ENCODE measurements around the gene TRMT44.

DNA sequence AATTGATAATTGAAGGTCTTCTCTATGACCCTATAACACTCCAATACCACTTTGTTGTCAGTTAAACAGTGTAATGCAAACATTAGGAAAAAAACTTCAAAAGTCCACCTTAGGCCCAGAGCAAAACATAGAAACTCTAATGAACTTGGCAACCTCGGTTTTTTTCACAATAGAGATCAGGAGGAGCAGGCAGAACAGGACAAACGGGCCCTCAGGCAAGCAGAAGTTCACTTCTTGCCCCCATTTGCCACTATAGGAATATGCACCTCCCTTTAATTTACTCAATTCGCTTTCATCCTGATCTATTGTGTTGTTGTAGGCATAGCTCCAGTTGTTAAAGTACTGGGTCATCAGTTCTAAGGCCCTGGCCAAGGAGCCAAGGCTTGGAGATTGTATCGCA, 18.2 kb upstream of the TRMT44 start:
- no peak for TF ChIP-seq SP1 (IDR thresholded peaks at IDR 0.05)
- no peak for TF ChIP-seq LEF1 (IDR thresholded peaks at IDR 0.05; ENCODE audit: borderline replicate concordance)
- TF ChIP-seq TARDBP (IDR thresholded peaks at IDR 0.05): no peak
- no peak for TF ChIP-seq NFRKB (IDR thresholded peaks at IDR 0.05)
- no peak for TF ChIP-seq FOXA1 (IDR thresholded peaks at IDR 0.05)
- no peak for TF ChIP-seq HDGF (IDR thresholded peaks at IDR 0.05; ENCODE audit: borderline replicate concordance)
- TF ChIP-seq PKNOX1 (IDR thresholded peaks at IDR 0.05): no peak
- no peak for TF ChIP-seq ELF4 (IDR thresholded peaks at IDR 0.05)
- TF ChIP-seq ARNT (IDR thresholded peaks at IDR 0.05): no peak
- TF ChIP-seq FOXM1 (IDR thresholded peaks at IDR 0.05; ENCODE audit: borderline replicate concordance): no peak
- no peak for TF ChIP-seq BHLHE40 (IDR thresholded peaks at IDR 0.05; ENCODE audit: borderline replicate concordance)
- TF ChIP-seq SUZ12 (IDR thresholded peaks at IDR 0.05): no peak
